ENCODE data around the gene RPS6KA2. TPM values are rescaled to one million over a fixed set of nuclear protein-coding genes. Genes with fewer than 3 reads are reported as not detected.
"Not testable (repeated sequence)": the region's sequence is repeated elsewhere in the genome, so short reads cannot be mapped to it uniquely, and the experiment has no call there.

RPS6KA2 gene
- total RNA-seq, 4 donors from 2014 or later, result 12.1 to 116 (median 26.4) TPM

DNA sequence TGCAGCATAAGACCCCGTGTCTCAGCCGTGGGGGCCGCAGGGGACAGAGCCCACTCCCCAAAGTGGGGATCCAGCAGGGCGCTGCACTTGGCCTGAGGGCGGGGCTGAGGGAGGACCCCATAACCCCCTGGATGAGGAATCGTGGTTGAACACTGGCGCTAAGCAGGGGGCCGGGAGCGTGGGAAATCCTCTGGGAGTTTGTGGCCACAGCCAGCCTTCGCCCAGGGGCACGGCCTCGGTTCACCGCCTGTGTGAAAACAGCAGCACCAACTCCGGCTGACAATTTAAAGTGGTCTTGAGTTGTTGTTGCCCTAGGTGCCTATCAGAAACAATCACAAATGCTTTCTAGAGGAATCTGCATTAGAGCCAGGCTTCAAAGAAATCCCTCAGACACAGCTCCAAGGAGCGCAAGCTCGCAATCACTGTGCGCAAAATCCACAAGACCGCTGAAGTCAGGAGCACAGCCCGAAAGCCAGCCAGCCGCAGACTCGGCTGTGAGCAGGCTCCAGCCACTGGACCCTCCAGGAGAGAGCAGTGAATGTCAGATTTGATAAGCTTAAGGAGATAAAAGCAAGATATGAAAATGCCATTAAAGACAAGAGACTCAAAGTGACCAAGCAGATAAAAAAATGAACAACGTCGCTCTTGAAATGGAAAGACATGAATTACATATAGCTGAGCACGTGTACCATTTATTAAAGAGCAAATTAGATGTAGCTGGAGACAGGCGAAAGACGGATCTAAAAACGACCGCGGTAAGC lies 10.9 kb upstream of the RPS6KA2 start:
- no peak for TF ChIP-seq POLR2A (IDR thresholded peaks at IDR 0.05)
- TF ChIP-seq, protein P1, sequence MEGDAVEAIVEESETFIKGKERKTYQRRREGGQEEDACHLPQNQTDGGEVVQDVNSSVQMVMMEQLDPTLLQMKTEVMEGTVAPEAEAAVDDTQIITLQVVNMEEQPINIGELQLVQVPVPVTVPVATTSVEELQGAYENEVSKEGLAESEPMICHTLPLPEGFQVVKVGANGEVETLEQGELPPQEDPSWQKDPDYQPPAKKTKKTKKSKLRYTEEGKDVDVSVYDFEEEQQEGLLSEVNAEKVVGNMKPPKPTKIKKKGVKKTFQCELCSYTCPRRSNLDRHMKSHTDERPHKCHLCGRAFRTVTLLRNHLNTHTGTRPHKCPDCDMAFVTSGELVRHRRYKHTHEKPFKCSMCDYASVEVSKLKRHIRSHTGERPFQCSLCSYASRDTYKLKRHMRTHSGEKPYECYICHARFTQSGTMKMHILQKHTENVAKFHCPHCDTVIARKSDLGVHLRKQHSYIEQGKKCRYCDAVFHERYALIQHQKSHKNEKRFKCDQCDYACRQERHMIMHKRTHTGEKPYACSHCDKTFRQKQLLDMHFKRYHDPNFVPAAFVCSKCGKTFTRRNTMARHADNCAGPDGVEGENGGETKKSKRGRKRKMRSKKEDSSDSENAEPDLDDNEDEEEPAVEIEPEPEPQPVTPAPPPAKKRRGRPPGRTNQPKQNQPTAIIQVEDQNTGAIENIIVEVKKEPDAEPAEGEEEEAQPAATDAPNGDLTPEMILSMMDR (IDR thresholded peaks at IDR 0.05), result no peak
- no peaks in the 10 kb centered on the region for H3K4me1 ChIP-seq
- H3K36me3 ChIP-seq, result no peaks in the 10 kb centered on the region
- DNase-seq, result no peak
- H3K9me3 ChIP-seq, result no peaks in the 10 kb centered on the region
- no peaks in the 10 kb centered on the region for H3K27me3 ChIP-seq
- no peak overlapping the region for H3K27ac ChIP-seq
- H3K4me3 ChIP-seq, result no peak overlapping the region

DNA sequence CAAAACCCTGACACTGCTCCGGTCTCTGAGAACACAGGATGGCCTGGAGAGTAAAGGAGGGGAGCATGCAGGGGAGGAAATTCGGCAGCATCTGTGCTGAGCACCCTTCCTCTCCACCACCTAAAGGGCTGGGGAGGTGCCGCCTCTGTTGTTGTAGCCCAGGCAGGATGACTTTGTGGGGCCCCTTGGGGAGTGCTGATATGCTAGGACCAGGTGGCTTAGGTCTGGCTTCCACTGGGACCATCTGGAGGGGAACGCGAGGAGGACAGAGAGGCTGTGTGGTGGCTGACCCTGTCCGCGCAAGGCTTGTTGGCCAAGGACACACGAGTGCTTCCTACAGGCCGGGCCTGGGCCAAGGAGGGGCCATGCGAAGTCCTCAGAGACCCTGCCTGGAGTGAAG lies 9.9 kb upstream of the RPS6KA2 start:
- Histone ChIP-seq H3K27ac (no peak overlapping the region), H3K4me3 (no peak overlapping the region), H3K4me1 (no peaks in the 10 kb centered on the region), H3K36me3 (no peaks in the 10 kb centered on the region), H3K9me3 (no peaks in the 10 kb centered on the region), H3K27me3 (no peaks in the 10 kb centered on the region)
- no peak for TF ChIP-seq POLR2A (IDR thresholded peaks at IDR 0.05)
- TF ChIP-seq, protein P1 (IDR thresholded peaks at IDR 0.05), result no peak
- no peak for DNase-seq

- Histone ChIP-seq H3K27me3 (no peaks in the 10 kb centered on the region), H3K4me1 (no peaks in the 10 kb centered on the region), H3K36me3 (no peaks in the 10 kb centered on the region), H3K9me3 (no peaks in the 10 kb centered on the region), H3K4me3 (no peak overlapping the region), H3K27ac (no peak overlapping the region)
- no peak for TF ChIP-seq POLR2A (IDR thresholded peaks at IDR 0.05)
- TF ChIP-seq, protein P1 (IDR thresholded peaks at IDR 0.05), result no peak
- DNase-seq, result no peak
Measured at GRCh38 chr6:166636191-166636933, 9.3 kb upstream of the RPS6KA2 start.

DNA sequence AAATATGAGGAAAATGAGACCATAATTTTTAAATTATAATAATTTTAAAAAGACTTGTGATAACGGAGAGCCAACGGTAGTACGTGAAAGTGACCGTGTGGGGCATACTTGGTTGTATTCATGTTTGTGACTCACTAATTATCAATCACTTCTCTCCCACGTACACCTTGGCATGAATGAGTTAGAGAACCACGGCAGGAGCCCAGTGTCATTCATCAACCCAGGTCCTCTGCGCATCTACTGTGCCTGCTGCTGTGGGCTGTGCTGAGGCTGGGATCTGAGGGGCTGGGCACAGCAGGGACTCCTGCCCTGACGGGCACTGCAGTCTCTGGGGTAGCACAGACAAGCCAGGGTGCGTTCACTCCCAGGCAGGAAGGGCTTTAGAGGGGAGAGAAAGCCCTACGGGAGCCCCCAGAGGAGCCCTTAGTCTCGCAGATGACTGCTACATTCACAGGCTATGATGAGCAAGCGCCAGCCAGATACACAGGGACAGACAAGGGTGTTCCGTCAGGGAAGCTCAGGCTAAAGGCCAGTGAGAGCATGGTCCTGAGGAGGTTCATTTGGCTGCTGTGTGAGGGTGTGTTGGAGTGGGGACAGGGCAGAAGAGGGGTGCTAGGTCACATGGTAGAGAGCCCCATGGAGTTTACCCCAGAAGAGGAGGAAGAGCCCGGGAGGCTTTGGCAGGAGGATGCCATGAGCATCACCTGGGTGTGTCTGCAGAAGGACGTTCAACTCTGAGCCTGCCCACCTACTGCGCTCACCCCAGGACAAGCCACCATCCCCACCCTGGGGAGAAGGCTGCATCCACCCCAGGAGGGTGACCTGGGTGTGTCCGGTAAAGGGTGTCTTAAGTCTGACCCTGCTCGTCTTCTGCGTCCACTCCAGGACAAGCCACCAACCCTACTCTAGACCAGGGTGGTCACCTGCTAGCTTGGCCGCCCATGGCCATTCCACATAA lies 8.2 kb upstream of the RPS6KA2 start:
- Histone ChIP-seq H3K4me1 (no peaks in the 10 kb centered on the region), H3K4me3 (no peak overlapping the region), H3K9me3 (no peaks in the 10 kb centered on the region), H3K27ac (no peak overlapping the region), H3K27me3 (no peaks in the 10 kb centered on the region), H3K36me3 (no peaks in the 10 kb centered on the region)
- TF ChIP-seq, protein P1 (IDR thresholded peaks at IDR 0.05), result no peak
- TF ChIP-seq POLR2A (IDR thresholded peaks at IDR 0.05), result no peak
- DNase-seq, result no peak

DNA sequence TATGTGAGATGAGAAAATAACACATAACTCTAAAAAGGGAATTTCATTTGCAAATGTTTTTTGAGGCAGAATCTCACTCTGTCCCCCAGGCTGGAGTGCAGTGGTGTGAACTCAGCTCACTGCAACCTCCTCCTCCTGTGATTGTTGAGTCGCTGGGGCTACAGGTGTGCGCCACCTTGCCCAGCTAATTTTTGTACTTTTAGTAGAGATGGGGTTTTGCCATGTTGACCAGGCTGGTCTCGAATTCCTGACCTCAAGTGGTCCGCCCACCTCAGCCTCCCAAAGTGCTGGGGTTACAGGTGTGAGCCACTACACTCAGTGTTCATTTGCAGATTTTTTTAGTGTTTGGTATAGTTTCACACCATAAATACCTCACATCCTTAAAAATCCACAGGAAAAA lies 7.5 kb upstream of the RPS6KA2 start:
- not testable (repeated sequence) for DNase-seq, H3K27me3 ChIP-seq

More for the DNA sequence above, 7.5 kb upstream of the RPS6KA2 start:
- not testable (repeated sequence) for H3K27ac ChIP-seq, H3K4me1 ChIP-seq, H3K9me3 ChIP-seq, H3K36me3 ChIP-seq, H3K4me3 ChIP-seq

Measured in Peyer's patch (tissue), 4 donors.